ENCODE results near the gene RARS1.

RARS1 gene

GRCh38 chr5:168563959-168564358 is 77.7 kb downstream of the RARS1 start:
- no peak for DNase-seq

GRCh38 chr5:168568738-168569137 is 82.5 kb downstream of the RARS1 start:
- DNase-seq = no peak
